PC-9 (cell line): ENCODE results near the gene NDRG2.

Experiments used
- EZH2 ChIP-seq: fragments of 200-600 bp; sonication (generic); IDR thresholded peaks from 2 replicates; pipeline ENCODE4 v1.8.0; 2017; ENCODE audit warnings: antibody characterized with exemption, low read depth
- TF ChIP-seq, protein P1 (sequence below): fragments of 200-600 bp; sonication (generic); conservative IDR thresholded peaks from 2 replicates; pipeline ENCODE4 v1.6.1; 2017; ENCODE audit warnings: mixed run types, antibody characterized with exemption, mild to moderate bottlenecking, moderate library complexity

DNA sequence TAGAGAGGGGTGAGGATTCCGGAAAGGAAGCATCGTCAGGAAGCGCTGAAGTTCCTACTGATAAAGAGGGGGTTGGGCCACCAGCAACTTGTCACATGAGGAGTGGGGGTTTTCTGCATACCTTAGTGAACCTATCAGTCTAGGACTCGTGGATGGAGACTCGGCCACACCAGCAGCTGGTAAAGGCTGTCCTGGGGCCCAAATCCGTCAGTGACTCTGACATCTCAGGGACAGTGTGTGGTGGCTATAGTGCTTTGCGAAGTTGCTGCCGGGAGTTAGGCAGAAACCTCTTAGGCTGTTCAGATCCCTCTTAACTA is 53.2 kb downstream of the NDRG2 start:
- no peak for TF ChIP-seq EZH2
- TF ChIP-seq, protein P1, sequence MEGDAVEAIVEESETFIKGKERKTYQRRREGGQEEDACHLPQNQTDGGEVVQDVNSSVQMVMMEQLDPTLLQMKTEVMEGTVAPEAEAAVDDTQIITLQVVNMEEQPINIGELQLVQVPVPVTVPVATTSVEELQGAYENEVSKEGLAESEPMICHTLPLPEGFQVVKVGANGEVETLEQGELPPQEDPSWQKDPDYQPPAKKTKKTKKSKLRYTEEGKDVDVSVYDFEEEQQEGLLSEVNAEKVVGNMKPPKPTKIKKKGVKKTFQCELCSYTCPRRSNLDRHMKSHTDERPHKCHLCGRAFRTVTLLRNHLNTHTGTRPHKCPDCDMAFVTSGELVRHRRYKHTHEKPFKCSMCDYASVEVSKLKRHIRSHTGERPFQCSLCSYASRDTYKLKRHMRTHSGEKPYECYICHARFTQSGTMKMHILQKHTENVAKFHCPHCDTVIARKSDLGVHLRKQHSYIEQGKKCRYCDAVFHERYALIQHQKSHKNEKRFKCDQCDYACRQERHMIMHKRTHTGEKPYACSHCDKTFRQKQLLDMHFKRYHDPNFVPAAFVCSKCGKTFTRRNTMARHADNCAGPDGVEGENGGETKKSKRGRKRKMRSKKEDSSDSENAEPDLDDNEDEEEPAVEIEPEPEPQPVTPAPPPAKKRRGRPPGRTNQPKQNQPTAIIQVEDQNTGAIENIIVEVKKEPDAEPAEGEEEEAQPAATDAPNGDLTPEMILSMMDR = no peak
